ENCODE results near the gene PRICKLE3.

- TF ChIP-seq CTCF (IDR thresholded peaks at IDR 0.05; ENCODE audit: low read length) (no peak), EZH2 (IDR thresholded peaks at IDR 0.05; ENCODE audit: borderline replicate concordance, low read length) (no peak)
Observed at GRCh38 chrX:49174723-49175122, 11.4 kb downstream of the PRICKLE3 start.

Data from OCI-LY1 (cell line).